Body of pancreas (tissue), 4 donors: ENCODE results near the gene ZBTB22. TPM values are rescaled to one million over a fixed set of nuclear protein-coding genes. Genes with fewer than 3 reads are reported as not detected.
"Not testable (repeated sequence)": the region's sequence is repeated elsewhere in the genome, so short reads cannot be mapped to it uniquely, and the experiment has no call there.

Source experiments
- ATAC-seq: fragments of 150-250 bp; one replicate; pipeline ENCODE4 v1.9.1; 2016
- DNase-seq, 4 donors: peaks; one replicate each; pipeline ENCODE4 v3.0.0-alpha.2; 2019
- H3K27ac ChIP-seq, 4 donors: fragments of 200-600 bp; sonication (generic); 1 replicate in 3 of 4; 2 replicates in 1 of 4; pipeline versions ENCODE4 v1.5.1 to v1.6.1; 2016 to 2019; ENCODE audit warnings: mild to moderate bottlenecking in 1 of 4, mixed read lengths in 1 of 4, moderate library complexity in 1 of 4
- H3K27me3 ChIP-seq, 2 donors: fragments of 200-600 bp; sonication (generic); one replicate each; pipeline ENCODE4 v1.6.0; 2016; ENCODE audit warnings: mild to moderate bottlenecking in 1 of 2
- H3K36me3 ChIP-seq, 2 donors: fragments of 200-600 bp; sonication (generic); replicated peaks in 1 of 2; 2 replicates each; pipeline ENCODE4 v1.5.1; 2016; ENCODE audit warnings: low read depth in 2 of 2; ENCODE audit not compliant: insufficient read depth in 1 of 2
- H3K4me1 ChIP-seq: fragments of 200-600 bp; sonication (generic); one replicate; pipeline ENCODE4 v1.6.0; 2016
- H3K4me3 ChIP-seq, 2 donors: fragments of 200-600 bp; sonication (generic); 1 replicate in 1 of 2; 2 replicates in 1 of 2; pipeline ENCODE4 v1.5.1; 2016 to 2019
- H3K9me3 ChIP-seq, 3 donors: fragments of 200-600 bp; sonication (generic); 1 replicate in 2 of 3; 2 replicates in 1 of 3; pipeline ENCODE4 v1.5.1; 2016
- CTCF ChIP-seq, 7 experiments: fragments of 450-650 bp in 4 of 7; fragments of 200-600 bp in 3 of 7; sonication (generic) in 3 of 7; IDR thresholded peaks; one replicate each; pipeline ENCODE4 v1.5.1; 2016 to 2019; ENCODE audit warnings: antibody characterized with exemption in 7 of 7
- POLR2A ChIP-seq, 3 donors: fragments of 450-650 bp; IDR thresholded peaks; one replicate each; pipeline ENCODE4 v1.6.1; 2016; ENCODE audit warnings: antibody characterized with exemption in 3 of 3, mild to moderate bottlenecking in 2 of 3
- WGBS, 2 donors: methylation state at CpG; one replicate each; pipeline ENCODE4 v1.1.5; 2017; 5-methylcytosine and 5-hydroxymethylcytosine counted together
- intact Hi-C: fragments of 100-400 bp; cut with DNase I; formaldehyde crosslinking; loops from one replicate; pipeline ENCODE4 v1.15.1; 2023
- total RNA-seq, 2 donors: library from RNA; depleted of rRNA; stranded (reverse); fragments of >200 nt; gene quantifications; one replicate each; pipeline ENCODE4 v1.1.0, GENCODE V29; 2016

ZBTB22 gene
- total RNA-seq, 2 donors from 2014 or later = 12.7 to 14.8 TPM

- H3K9me3 ChIP-seq = no peaks in the 10 kb centered on the region
- TF ChIP-seq CTCF (IDR thresholded peaks at IDR 0.05) (no peak), POLR2A (IDR thresholded peaks at IDR 0.05) (no peak)
- peaks cover 53% of the 10 kb centered on the region for H3K4me1 ChIP-seq
- H3K27ac ChIP-seq = peak overlapping the region; percentile 64 to 82 (median 78)
- H3K27me3 ChIP-seq = no peaks in the 10 kb centered on the region
- H3K4me3 ChIP-seq = peak overlapping the region in 1 of 2 donors; percentile 13
- ATAC-seq (no peak), DNase-seq (no peak)
- H3K36me3 ChIP-seq = peaks cover 0 to 13% of the 10 kb centered on the region in 2 donors
- intact Hi-C loops = no loop called here
These were observed 41.0 kb downstream of the ZBTB22 start for GRCh38 chr6:33276581-33276863.

- H3K27me3 ChIP-seq, H3K4me3 ChIP-seq, intact Hi-C loops, ATAC-seq, H3K9me3 ChIP-seq, DNase-seq: not testable (repeated sequence)
- peaks cover 0 to 13% of the 10 kb centered on the region in 2 donors for H3K36me3 ChIP-seq
- WGBS, 2 donors = 75 to 78% methylated on average over 16 of the region's 16 CpGs
- peaks cover 55% of the 10 kb centered on the region for H3K4me1 ChIP-seq
- peak overlapping the region in 3 of 4 donors; percentile 75 to 82 (median 80) for H3K27ac ChIP-seq
These were observed 41.6 kb downstream of the ZBTB22 start for GRCh38 chr6:33275795-33276580.

- H3K4me1 ChIP-seq = peaks cover 67% of the 10 kb centered on the region
- peaks cover 0 to 13% of the 10 kb centered on the region in 2 donors for H3K36me3 ChIP-seq
- DNase-seq (no peak), ATAC-seq (no peak)
- no peaks in the 10 kb centered on the region for H3K27me3 ChIP-seq
- H3K27ac ChIP-seq = no peak overlapping the region
- intact Hi-C loops = no loop called here
- TF ChIP-seq POLR2A (IDR thresholded peaks at IDR 0.05) (peak in 2 of 3 donors; percentile 14 to 16), CTCF (IDR thresholded peaks at IDR 0.05) (no peak)
- no peak overlapping the region for H3K4me3 ChIP-seq
- H3K9me3 ChIP-seq = no peaks in the 10 kb centered on the region
- 49 to 58% methylated on average over 12 to 14 of the region's 14 CpGs for WGBS, 2 donors
These were observed 43.3 kb downstream of the ZBTB22 start for GRCh38 chr6:33273924-33274902.

- Histone ChIP-seq H3K36me3 (peaks cover 0 to 17% of the 10 kb centered on the region in 2 donors), H3K27ac (peak overlapping the region in 3 of 4 donors; percentile 79 to 95 (median 91)), H3K4me1 (peaks cover 67% of the 10 kb centered on the region), H3K9me3 (no peaks in the 10 kb centered on the region), H3K4me3 (no peak overlapping the region), H3K27me3 (no peaks in the 10 kb centered on the region)
- DNase-seq (no peak), ATAC-seq (no peak)
- intact Hi-C loops = no loop called here
- TF ChIP-seq CTCF (IDR thresholded peaks at IDR 0.05) (no peak), POLR2A (IDR thresholded peaks at IDR 0.05) (no peak)
- 52 to 53% methylated on average over 11 of the region's 11 CpGs for WGBS, 2 donors
These were observed 44.2 kb downstream of the ZBTB22 start for GRCh38 chr6:33273129-33273923.
